ENCODE data around the gene PFKFB2.
A peak's percentile ranks its signal among the peaks of the same experiment; 100 is the strongest.

The PFKFB2 gene

DNA sequence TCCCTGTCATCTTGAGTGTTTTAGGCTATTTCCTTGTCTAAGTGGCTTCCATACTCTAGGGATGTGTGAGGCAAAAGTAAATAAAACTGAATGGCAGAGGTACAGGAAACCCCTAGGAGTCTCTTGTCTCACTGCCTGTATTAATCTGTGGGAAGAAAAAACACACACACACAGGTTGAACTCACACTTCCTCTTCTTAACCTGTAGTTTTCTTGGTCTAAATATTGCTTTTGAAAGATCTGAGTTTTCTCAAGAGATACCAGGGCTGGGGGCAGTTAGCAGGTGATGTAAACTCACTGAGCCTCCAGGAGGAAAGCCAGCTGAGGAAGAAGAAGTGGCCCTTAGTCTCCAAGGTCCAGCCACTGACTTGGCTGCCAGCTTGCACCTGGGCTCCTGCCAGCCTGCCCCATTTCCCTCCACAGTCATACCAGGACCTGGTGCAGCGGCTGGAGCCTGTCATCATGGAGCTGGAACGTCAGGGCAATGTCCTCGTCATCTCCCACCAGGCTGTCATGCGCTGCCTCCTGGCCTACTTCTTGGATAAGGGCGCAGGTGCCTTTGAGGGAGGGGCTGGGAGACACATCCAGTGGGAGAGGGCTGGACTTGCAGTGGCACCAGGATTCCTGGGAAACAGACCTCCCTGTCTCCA is 16.9 kb downstream of the PFKFB2 start:
- no peak for DNase-seq

GRCh38 chr1:207070811-207071210 is 17.7 kb downstream of the PFKFB2 start:
- DNase-seq: no peak

GRCh38 chr1:207071426-207071825 is 18.4 kb downstream of the PFKFB2 start:
- no peak for DNase-seq

GRCh38 chr1:207072233-207072632 is 19.2 kb downstream of the PFKFB2 start:
- DNase-seq: no peak

DNA sequence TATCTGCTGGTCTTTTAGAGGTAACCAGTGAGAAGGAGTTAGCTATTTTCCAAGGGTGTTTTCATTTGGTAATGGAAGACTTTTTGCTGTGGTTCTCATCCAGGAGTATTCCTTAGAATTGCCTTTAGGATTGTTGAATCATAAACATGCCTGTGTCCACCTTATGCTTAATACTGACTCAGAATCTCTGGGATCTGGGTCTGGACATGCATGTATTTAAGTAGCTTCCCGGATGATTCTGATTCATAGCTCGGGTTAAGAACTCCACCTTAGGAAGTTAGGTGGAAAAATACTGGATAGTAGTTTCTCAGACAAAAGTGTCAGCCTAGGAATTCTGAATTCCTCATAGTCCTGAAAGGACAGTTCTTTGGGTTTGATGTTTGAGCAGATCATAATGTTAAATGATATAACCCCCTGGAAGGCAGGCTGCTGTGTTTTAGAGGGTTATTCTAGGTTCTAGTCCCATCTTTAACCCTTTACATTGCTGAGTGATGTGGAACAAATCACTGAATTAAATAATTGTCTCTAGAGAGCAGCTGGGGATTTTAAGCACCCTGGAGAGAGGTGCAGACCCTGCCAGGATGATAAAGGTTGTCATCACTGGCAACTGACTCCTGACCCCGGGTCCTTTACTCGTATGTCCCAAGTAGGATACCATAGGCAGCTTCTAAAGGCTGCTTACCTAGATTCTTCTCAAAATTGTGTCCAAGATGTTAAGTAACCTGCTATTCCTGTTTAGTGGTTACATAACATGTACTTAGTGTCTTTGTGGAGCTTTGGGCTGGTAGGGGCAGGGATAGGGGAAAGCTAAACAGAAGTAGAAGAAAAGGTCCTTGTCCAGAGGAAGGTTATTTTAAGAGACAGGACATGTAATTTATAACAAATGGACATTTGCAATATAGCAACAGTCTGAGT is 21.1 kb downstream of the PFKFB2 start:
- no peak for DNase-seq

DNA sequence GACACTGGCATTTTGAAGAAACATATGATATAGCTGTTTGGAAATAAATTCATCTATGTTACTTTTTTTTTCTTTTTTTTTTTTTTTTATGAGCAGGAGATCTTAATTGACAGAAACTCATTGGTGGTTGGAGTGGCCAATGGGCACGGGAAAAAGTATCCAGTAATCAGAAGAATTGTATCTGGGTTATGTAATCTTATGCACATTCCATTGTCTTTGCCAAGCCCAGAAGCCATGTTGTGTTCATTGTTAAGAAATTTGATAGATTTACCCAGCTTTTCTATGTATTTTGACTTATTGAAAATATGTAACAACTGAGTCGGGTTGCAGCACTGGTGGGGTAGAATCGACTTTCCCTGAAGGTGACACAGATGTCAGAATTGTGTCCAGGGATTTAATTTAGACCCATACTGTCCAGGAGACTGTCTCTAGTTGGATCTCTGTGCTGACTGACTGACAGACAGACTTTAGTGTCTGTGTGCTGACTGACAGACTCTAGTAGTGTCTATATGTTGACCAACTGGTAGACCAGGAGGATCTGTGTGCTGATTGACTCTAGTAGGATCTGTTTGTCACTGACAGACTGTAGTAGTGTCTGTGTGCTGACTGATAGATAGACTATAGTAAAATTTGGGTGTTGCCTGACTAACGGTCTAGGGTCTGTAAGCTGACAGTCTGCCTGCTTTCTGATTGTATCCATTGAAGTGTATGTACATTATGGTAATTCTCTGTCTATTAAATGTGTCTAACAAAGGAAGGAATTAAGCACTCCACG is 23.3 kb downstream of the PFKFB2 start:
- no peak for DNase-seq

DNA sequence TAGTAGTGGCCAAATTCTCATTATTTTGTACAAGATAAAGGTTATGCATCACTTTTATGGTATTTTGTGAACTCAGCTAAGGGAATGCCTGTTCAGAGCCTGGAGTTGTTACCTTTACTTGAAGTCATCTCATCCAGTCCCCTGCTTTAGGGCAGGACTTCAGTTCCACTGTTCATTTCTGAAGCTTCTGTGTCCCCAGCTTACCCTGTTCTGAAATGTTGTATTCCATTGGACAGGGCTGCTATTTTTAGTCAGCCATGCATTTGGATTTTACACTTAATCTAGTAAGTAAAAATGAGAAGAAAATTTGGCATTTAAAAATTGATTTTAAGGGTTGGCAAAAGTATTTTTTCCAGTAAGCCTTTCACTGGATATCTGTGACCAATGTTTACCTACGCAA is 23.9 kb downstream of the PFKFB2 start:
- no peak for DNase-seq

GRCh38 chr1:207077470-207078377 is 24.6 kb downstream of the PFKFB2 start:
- peak; percentile 41 for DNase-seq

GRCh38 chr1:207078578-207079132 is 25.6 kb downstream of the PFKFB2 start:
- no peak for DNase-seq

GRCh38 chr1:207079706-207080241 is 26.7 kb downstream of the PFKFB2 start:
- no peak for DNase-seq

- no peak for DNase-seq
These were observed 28.0 kb downstream of the PFKFB2 start for GRCh38 chr1:207081088-207081487.

DNA sequence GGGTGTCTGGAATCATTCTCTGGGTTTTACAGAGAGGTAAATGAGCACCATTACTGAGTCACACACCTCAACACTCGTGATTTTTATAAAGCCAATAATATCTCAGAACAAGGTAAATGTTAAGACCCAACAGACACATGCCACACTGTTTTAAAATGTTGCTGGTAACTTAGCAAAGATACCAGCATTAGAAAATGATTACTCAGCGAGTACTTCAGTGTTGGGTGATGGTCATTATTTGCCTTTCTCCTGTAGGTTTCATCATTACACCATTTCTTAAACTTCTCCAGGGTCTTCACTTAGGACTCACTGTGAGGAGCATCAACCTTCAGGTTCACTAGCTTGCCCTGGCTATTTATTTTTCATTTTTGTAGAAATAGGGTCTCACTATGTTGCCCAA is 28.7 kb downstream of the PFKFB2 start:
- DNase-seq: no peak

GRCh38 chr1:207084232-207084631 is 31.2 kb downstream of the PFKFB2 start:
- DNase-seq: no peak

- DNase-seq: peak; percentile 28
These were observed 31.7 kb downstream of the PFKFB2 start for GRCh38 chr1:207084701-207085180.

GRCh38 chr1:207085887-207086286 is 32.8 kb downstream of the PFKFB2 start:
- DNase-seq: no peak

DNA sequence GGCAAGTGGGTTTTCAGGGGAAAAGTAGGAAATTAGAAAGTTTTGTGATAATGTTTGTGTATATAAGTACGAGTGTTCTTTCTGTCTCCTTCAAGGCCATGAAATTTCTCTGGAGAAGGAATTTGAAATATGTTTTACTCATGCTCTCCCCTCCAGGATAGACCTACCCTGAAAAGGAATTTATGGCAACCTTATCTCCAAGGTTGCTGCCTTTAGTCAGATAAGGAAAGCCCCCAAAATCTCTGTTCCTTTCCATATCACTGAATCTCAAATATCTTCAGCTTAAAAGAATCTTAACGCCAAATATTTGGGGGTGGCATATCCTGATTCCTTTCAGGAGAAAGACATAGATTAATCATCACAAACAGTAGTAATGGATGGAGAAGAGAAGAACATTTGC is 35.1 kb downstream of the PFKFB2 start:
- no peak for DNase-seq

- no peak for DNase-seq
These were observed 35.9 kb downstream of the PFKFB2 start, which contains the start of gene C4BPB for GRCh38 chr1:207088701-207089626. TSS of gene C4BPB (plus strand) at chr1:207088860. CDS start at chr1:207089532, 672 bp downstream.

GRCh38 chr1:207089627-207090355 is 36.7 kb downstream of the PFKFB2 start:
- no peak for DNase-seq

- no peak for DNase-seq
These were observed 38.3 kb downstream of the PFKFB2 start for GRCh38 chr1:207091200-207091908.
